ENCODE results near the gene IZUMO3.

IZUMO3 gene

GRCh38 chr9:24497671-24498070, 48.0 kb downstream of the IZUMO3 start:
- TF ChIP-seq, protein P1, sequence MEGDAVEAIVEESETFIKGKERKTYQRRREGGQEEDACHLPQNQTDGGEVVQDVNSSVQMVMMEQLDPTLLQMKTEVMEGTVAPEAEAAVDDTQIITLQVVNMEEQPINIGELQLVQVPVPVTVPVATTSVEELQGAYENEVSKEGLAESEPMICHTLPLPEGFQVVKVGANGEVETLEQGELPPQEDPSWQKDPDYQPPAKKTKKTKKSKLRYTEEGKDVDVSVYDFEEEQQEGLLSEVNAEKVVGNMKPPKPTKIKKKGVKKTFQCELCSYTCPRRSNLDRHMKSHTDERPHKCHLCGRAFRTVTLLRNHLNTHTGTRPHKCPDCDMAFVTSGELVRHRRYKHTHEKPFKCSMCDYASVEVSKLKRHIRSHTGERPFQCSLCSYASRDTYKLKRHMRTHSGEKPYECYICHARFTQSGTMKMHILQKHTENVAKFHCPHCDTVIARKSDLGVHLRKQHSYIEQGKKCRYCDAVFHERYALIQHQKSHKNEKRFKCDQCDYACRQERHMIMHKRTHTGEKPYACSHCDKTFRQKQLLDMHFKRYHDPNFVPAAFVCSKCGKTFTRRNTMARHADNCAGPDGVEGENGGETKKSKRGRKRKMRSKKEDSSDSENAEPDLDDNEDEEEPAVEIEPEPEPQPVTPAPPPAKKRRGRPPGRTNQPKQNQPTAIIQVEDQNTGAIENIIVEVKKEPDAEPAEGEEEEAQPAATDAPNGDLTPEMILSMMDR (IDR thresholded peaks at IDR 0.05; ENCODE audit: insufficient read depth, low read length, poor library complexity, severe bottlenecking), result no peak
- no peaks in the 10 kb centered on the region for H3K36me3 ChIP-seq (ENCODE audit: control insufficient read depth, insufficient read depth, low read length)
- H3K27me3 ChIP-seq (replicated peaks; ENCODE audit: control insufficient read depth, insufficient read depth, low read length), result no peaks in the 10 kb centered on the region
- DNase-seq (ENCODE audit: extremely low read depth, insufficient read length), result no peak
- no peak overlapping the region for H3K4me3 ChIP-seq (replicated peaks; ENCODE audit: low read depth, low read length)
